Activated CD4-positive, alpha-beta T cell treated with anti-CD3 and anti-CD28 coated beads, Interleukin-2, amount 50 U/mL, for 1 hour (primary cell): ENCODE results near the gene NATD1.
A peak's percentile ranks its signal among the peaks of the same experiment; 100 is the strongest.

Source experiments
- DNase-seq: peaks from one replicate; pipeline ENCODE4 v3.0.0-alpha.2; 2020

Gene NATD1

GRCh38 chr17:21252796-21253645 is at the start of gene NATD1:
Gene NATD1, minus strand, starts transcription at chr17:21253410. Its CDS starts 146 bp downstream, at chr17:21253264.
- DNase-seq, result peak; percentile 74

GRCh38 chr17:21301593-21302550 is 48.7 kb upstream of the NATD1 start:
- no peak for DNase-seq

- DNase-seq, result no peak
Observed at GRCh38 chr17:21300601-21301571, 47.7 kb upstream of the NATD1 start.

GRCh38 chr17:21299981-21300600 is 46.9 kb upstream of the NATD1 start:
- no peak for DNase-seq

GRCh38 chr17:21298983-21299519 is 45.8 kb upstream of the NATD1 start:
- no peak for DNase-seq

- no peak for DNase-seq
Observed at GRCh38 chr17:21298056-21298982, 45.1 kb upstream of the NATD1 start.

GRCh38 chr17:21297597-21297996 is 44.4 kb upstream of the NATD1 start:
- no peak for DNase-seq

GRCh38 chr17:21297026-21297520 is 43.9 kb upstream of the NATD1 start:
- no peak for DNase-seq

GRCh38 chr17:21296097-21297025 is 43.2 kb upstream of the NATD1 start:
- no peak for DNase-seq

- no peak for DNase-seq
Observed at GRCh38 chr17:21295036-21295952, 42.1 kb upstream of the NATD1 start.

GRCh38 chr17:21294321-21295035 is 41.3 kb upstream of the NATD1 start:
- DNase-seq, result no peak

- DNase-seq, result no peak
Observed at GRCh38 chr17:21293831-21294210, 40.6 kb upstream of the NATD1 start.

GRCh38 chr17:21292867-21293830 is 39.9 kb upstream of the NATD1 start:
- no peak for DNase-seq

- no peak for DNase-seq
Observed at GRCh38 chr17:21291862-21292261, 38.7 kb upstream of the NATD1 start.

GRCh38 chr17:21291357-21291756 is 38.1 kb upstream of the NATD1 start:
- DNase-seq, result no peak
